ENCODE results near the gene TDRD9. TPM values are rescaled to one million over a fixed set of nuclear protein-coding genes. Genes with fewer than 3 reads are reported as not detected.
A peak's percentile ranks its signal among the peaks of the same experiment; 100 is the strongest.

TDRD9 gene
- total RNA-seq, 2 donors from 2014 or later, result 1.6 to 4.6 TPM

DNA sequence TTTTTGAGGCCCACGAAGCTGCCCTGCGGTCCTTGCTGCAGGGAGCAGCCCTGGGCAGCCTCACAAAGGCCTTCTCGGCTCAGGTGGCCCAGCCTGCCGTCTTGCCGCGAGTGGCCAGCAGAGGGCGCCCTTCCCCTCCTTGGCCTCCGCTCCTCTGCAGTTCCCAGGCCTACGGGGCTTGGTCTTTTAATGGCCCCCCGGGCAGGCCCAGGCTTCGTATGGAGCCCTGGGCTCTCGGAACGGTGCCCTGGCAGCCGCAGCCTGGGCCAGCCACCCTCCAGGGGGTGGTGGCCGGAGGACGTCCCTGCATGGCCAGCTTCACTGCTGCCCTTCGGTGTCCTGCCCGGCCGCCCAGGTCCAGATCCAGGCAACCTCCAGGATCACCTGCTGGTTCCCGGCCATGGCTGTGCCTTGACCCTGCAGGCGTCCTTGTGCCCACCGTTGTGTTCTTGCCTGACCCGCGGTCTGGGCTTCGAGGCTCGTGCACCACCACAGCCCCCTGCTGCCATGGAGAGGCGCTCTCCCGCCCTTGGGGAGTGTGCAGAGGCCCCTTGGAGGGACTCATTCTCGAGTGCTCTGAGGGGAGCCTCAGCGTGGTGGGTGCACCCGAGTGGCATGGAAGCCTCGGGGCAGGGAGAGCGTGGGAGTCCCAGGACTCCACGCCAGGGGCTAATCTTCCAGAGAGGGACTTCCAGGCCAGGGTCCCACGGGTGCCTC is 166.6 kb downstream of the TDRD9 start:
- Mint-ChIP-seq H3K36me3 (ENCODE audit: insufficient read depth in 2 of 2) (no peaks in the 10 kb centered on the region), H3K9me3 (no peaks in the 10 kb centered on the region), H3K4me1 (ENCODE audit: low read depth) (peaks cover 5% of the 10 kb centered on the region), H3K27me3 (ENCODE audit: low read depth) (no peaks in the 10 kb centered on the region), H3K27ac (no peak overlapping the region), H3K4me3 (no peak overlapping the region)
- ATAC-seq (replicated peaks in 1 of 2) (peak; percentile 70 to 71), DNase-seq (peak; percentile 78 to 86)

DNA sequence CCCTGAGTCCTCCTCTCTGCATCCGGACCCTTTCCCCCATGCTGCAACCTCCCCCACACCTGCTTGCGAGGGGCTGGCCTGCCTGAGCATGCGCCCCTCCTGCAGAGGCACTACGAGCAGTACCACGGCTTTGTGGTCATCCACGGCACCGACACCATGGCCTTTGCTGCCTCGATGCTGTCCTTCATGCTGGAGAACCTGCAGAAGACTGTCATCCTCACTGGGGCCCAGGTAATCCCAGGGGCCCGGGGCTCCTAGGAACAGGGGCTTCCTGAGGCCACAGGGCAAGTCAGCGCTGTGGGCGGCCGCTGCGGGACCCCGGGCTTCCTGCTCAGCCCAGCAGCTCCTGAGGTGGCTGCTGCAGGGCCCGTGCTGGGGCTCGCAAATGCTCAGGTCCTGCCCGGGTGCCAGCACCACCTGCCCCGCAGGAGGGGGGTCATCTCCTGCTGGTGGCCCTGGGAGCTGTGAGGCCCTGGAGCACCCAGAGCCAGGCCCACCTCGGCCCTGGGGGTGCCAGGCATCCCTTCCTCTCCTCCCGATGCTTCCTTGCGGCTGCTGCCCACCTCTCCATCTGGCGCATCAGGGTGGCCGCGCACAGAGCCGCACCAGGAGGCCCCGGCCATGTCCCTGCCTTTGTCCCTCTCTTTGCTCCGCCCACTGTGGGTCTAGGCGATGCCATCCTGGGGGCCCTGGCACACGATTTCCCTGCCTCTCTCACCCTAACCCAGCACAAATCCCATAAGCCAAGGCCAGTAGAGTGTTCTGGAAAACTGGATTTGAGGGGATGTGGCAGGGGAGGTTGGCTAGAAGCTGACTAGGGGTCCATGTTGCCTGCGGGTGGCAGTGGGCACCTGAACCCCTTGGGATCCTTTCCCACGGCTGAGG is 167.4 kb downstream of the TDRD9 start:
- DNase-seq, result no peak
- H3K4me1 Mint-ChIP-seq (ENCODE audit: low read depth), result peaks cover 5% of the 10 kb centered on the region
- H3K27ac Mint-ChIP-seq, result no peak overlapping the region
- H3K9me3 Mint-ChIP-seq, result no peaks in the 10 kb centered on the region
- no peak for ATAC-seq (replicated peaks in 1 of 2)
- H3K4me3 Mint-ChIP-seq, result no peak overlapping the region
- no peaks in the 10 kb centered on the region for H3K36me3 Mint-ChIP-seq (ENCODE audit: insufficient read depth in 2 of 2)
- H3K27me3 Mint-ChIP-seq (ENCODE audit: low read depth), result no peaks in the 10 kb centered on the region

DNA sequence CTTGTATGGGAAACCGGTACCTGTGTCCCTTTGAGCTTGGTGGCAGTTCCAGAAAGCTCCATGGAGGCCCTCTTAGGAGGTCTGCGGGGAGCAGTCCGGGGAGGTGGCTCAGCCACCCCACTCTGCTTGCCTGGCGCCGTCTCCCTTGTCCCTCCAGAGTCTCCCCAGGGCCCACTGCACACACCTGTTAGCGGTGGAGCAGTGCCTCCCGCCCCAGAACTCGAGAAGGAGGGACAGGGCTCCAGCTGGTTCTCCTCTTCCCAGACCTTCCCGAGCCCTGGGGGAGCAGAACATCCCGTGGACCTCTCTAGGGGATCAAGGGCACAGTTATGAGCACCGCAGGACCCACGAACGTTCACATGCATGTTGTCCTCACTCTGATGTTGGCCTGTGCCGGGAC is 168.1 kb downstream of the TDRD9 start:
- Mint-ChIP-seq H3K27ac (no peak overlapping the region), H3K27me3 (ENCODE audit: low read depth) (no peaks in the 10 kb centered on the region), H3K4me1 (ENCODE audit: low read depth) (peaks cover 5% of the 10 kb centered on the region), H3K4me3 (no peak overlapping the region), H3K9me3 (no peaks in the 10 kb centered on the region), H3K36me3 (ENCODE audit: insufficient read depth in 2 of 2) (no peaks in the 10 kb centered on the region)
- ATAC-seq (replicated peaks in 1 of 2) (no peak), DNase-seq (no peak)

DNA sequence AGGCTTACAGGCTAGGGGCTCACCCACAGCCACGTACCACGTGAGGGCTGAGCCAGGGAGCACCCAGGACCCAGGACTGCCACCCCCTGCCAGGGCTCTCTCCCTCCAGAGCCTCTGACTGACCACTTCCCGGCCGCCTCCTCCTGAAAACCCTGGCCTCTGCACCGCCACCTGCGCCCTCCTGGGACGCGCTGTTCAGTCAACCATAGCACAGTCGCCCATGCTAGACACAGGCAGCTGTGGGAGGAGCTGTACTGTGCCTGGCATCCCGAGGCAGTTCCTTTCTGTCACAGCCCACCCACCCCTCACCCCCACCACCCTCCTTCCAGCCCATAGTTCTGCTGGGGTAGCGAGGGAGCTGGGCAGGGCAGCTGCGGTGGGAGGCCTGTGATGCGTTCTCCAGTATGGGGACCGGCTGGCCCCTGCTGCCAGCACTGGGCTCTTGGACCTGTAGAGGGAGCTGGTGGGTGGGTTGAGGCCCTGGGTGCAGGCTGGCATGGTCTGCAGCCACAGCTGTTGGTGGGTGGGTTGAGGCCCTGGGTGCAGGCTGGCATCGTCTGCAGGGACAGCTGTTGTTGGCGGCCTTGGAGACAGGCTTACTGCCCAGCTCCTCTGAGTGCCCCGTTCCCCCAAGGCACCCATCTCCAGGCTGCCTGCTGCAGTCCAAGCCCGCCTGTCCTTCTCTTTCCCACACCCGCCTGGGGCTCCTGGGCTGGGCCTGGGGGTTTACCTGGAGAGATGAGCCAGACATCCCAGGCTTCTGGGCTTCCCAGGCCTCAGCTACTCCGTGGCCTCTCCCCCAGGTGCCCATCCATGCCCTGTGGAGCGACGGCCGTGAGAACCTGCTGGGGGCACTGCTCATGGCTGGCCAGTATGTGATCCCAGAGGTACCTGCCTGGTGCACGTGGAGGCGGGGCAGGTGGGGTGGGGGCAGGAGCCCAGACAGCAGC is 168.8 kb downstream of the TDRD9 start:
- Mint-ChIP-seq H3K4me1 (ENCODE audit: low read depth) (peaks cover 5% of the 10 kb centered on the region), H3K36me3 (ENCODE audit: insufficient read depth in 2 of 2) (no peaks in the 10 kb centered on the region), H3K27me3 (ENCODE audit: low read depth) (no peaks in the 10 kb centered on the region), H3K27ac (no peak overlapping the region), H3K9me3 (no peaks in the 10 kb centered on the region), H3K4me3 (no peak overlapping the region)
- DNase-seq (no peak), ATAC-seq (replicated peaks in 1 of 2) (no peak)

DNA sequence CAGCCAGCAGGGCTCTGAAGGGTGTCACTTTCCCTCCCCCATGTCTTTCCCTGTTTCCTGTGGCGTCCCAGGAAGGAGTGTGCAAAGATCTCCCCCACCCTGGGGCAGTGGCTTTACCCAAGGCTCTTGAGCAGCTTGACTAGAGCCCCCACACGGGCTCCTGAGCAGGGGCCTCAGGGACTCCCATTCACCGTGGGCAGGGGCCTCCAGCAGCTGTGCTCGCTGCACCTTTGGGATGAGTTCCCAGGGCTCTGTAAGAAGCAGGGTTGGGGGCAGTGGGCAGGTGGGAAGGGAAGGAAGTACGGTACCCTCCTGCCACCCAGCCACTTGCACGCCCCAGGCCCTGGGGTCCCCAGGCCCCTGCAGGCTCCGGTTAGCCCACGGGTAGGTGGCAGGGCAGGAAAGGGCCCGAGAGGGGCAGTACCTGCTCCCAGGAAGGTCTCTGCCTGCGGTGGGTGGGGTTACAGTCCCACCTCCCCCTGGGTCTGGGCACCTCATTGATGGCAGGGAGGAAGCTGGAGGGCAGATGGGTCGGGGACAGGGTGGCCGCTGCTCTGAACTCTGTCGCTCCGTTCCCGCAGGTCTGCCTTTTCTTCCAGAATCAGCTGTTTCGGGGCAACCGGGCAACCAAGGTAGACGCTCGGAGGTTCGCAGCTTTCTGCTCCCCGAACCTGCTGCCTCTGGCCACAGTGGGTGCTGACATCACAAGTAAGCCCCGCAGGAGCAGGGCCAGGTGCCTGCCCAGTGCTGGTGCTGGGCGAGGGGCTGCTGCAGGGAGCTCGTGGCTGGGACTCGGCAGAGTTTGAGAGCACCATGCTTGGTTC is 170.2 kb downstream of the TDRD9 start:
- Mint-ChIP-seq H3K27ac (no peak overlapping the region), H3K4me1 (ENCODE audit: low read depth) (peaks cover 5% of the 10 kb centered on the region), H3K36me3 (ENCODE audit: insufficient read depth in 2 of 2) (no peaks in the 10 kb centered on the region), H3K4me3 (no peak overlapping the region), H3K9me3 (no peaks in the 10 kb centered on the region), H3K27me3 (ENCODE audit: low read depth) (no peaks in the 10 kb centered on the region)
- ATAC-seq (replicated peaks in 1 of 2) (no peak), DNase-seq (no peak)

DNA sequence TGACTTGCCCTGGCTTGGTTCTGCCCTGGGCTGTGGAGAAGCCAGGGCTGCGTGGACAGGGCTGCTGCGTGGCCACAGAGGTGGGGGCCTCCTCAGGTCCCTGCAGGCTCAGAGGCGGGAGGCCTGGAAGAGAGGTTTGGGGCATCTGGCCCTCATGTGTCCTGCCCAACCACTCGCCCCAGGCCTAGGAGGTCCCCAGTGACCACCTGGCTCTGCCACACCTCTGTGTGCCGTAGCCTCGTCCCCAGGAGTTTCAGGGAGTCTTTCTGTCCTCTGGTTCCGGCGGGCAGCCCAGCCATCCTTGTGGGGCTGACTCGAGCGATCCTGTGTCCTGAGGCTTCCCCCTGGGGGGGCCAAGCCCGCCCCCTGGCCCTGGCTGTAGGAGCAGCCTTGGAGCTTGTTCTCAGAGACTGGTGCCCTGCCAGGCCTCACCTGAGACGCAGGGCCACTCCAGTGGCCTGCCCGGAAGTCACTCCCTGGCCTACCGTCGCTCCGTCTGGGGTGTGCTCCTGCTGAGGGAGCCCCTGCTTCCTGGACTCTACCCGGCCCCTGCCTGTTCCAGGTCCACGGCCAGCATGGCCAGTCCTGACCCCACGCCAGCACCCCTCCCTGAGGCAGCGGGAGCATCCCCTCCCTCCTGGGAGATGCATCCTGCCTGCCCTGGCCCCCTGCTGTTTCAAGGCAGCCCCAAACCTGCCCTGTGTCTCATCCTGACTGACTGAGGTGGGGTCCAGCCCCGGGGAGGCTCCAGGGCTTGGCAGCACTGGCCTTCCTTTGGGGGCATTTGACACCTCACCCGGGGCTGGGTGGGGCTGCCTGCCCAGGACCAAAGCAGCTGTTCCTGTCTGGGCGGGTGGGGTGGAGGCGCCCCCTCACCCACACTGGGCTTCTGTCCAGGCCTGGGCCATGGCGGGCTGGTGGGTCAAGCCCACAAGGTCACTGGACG is 171.1 kb downstream of the TDRD9 start:
- no peak overlapping the region for H3K4me3 Mint-ChIP-seq
- peaks cover 3% of the 10 kb centered on the region for H3K4me1 Mint-ChIP-seq (ENCODE audit: low read depth)
- no peaks in the 10 kb centered on the region for H3K9me3 Mint-ChIP-seq
- H3K27ac Mint-ChIP-seq, result no peak overlapping the region
- no peaks in the 10 kb centered on the region for H3K27me3 Mint-ChIP-seq (ENCODE audit: low read depth)
- H3K36me3 Mint-ChIP-seq (ENCODE audit: insufficient read depth in 2 of 2), result no peaks in the 10 kb centered on the region
- ATAC-seq (replicated peaks in 1 of 2) (no peak), DNase-seq (no peak)

DNA sequence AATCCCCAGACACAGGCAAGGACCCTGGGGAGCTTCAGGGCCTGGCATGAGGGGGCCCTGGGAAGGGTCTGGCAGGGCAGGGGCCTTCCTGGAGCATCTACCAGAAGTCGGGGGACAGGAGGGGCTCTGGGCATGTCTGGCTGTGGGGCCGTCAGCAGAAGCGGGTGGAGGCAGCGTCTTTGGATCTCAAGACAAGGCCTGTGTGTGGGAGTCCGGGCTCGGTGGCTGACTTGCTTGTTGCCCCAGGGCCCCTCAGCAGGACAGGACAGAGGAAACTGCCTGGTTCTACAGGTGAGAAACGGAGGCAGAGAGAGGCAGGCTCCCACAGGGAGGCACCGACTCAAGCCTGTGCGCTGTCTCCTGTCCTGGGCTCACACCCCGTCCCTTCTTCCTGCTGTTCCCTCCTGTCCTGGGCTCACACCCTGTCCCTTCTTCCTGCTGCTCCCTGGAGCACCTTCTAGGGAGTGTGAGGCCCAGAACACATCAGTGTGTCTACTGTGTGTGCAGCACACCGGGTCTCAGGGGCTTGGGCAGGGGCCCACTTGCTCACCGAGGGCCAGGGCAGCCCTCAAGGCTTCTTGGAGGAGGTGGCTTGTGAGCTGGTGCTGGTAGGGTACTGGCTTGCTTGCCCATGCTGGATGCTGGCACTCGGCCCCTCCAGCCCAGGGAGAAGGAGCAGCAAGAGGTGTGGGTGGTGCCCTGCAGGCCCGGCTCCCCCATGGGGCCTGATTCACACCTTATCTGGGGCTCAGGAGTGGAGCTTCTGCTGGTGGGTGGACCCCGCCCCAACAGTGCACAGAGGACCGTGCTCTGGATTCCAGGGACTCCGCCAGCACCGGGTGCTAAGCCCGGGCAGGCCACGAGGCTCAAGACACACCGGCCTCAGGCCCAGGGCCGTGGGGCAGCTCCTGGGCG is 172.2 kb downstream of the TDRD9 start:
- Mint-ChIP-seq H3K4me3 (no peak overlapping the region), H3K4me1 (ENCODE audit: low read depth) (no peaks in the 10 kb centered on the region), H3K27me3 (ENCODE audit: low read depth) (no peaks in the 10 kb centered on the region), H3K36me3 (ENCODE audit: insufficient read depth in 2 of 2) (no peaks in the 10 kb centered on the region), H3K9me3 (no peaks in the 10 kb centered on the region), H3K27ac (no peak overlapping the region)
- no peak for DNase-seq
- no peak for ATAC-seq (replicated peaks in 1 of 2)

DNA sequence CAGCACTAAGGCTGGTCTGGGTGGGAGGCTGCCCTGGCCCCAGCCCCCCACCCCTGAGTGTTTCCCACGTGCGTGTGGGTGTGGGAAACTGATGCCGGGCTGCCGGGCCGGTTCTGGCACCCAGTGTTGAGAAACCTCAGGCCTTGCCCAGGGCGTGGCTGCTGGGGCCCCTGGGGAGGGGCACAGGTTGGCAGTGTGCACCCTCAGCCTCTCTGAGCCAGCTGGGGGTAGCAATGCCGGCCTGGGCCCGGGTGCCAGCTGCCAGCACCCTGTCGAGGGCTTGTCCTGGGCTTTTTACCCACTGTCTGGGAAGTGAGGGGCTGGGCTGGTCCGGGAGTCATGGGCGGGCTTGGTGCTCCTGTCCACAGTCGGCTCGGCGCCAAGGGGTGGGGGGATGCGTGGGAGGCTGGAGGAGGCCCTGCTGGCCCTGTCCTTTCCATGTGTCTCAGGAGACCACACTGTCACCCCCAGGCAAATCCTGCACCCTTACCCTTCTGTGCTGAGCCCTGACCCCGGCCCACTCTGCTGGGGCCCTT is 172.9 kb downstream of the TDRD9 start:
- H3K9me3 Mint-ChIP-seq, result no peaks in the 10 kb centered on the region
- DNase-seq (no peak), ATAC-seq (replicated peaks in 1 of 2) (no peak)
- no peaks in the 10 kb centered on the region for H3K36me3 Mint-ChIP-seq (ENCODE audit: insufficient read depth in 2 of 2)
- no peaks in the 10 kb centered on the region for H3K4me1 Mint-ChIP-seq (ENCODE audit: low read depth)
- no peak overlapping the region for H3K27ac Mint-ChIP-seq
- no peaks in the 10 kb centered on the region for H3K27me3 Mint-ChIP-seq (ENCODE audit: low read depth)
- no peak overlapping the region for H3K4me3 Mint-ChIP-seq

DNA sequence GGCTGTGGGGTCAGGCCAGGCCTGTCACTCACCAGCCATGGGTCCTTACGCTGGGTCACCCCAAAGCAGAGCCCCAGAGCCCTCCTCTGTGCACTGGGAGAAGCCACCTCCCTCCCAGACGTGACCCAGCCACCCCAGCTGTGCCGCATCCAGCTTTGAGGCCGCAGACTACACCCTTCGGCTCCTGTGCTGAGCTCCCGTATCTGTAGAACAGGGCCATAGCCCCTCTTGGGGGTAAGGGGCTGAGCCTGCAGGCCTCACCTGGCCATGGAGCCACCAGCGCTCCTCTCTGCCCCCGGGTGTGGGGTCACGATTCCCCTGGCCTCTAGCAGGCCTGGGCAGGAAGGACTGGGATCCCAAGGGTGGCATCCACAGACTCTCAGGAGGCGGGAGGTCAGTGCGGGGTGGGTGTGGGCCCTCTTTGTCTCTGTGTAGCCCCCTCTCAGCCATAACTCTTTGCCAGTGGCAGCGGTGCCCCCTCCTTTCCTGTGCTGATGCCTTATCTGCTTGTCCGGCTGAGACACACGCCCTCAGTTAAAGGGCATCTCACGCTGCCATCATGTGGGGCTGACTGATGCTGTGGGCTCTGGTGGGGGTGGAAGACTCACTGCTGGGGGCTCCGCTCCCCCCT is 173.5 kb downstream of the TDRD9 start:
- H3K27me3 Mint-ChIP-seq (ENCODE audit: low read depth), result no peaks in the 10 kb centered on the region
- DNase-seq, result no peak
- no peak overlapping the region for H3K4me3 Mint-ChIP-seq
- no peaks in the 10 kb centered on the region for H3K9me3 Mint-ChIP-seq
- H3K36me3 Mint-ChIP-seq (ENCODE audit: insufficient read depth in 2 of 2), result no peaks in the 10 kb centered on the region
- no peak overlapping the region for H3K27ac Mint-ChIP-seq
- no peaks in the 10 kb centered on the region for H3K4me1 Mint-ChIP-seq (ENCODE audit: low read depth)
- no peak for ATAC-seq (replicated peaks in 1 of 2)
